IMR-90 (cell line): ENCODE data around the gene AGBL1. TPM values are rescaled to one million over a fixed set of nuclear protein-coding genes. Genes with fewer than 3 reads are reported as not detected.

Source experiments
- ATAC-seq: fragments of 200-7000 bp; cut with Tn5 transposase; 2 replicates; pipeline ENCODE4 v1.9.1; 2020; ENCODE audit warnings: low read depth, mild to moderate bottlenecking, moderate library complexity
- BruUV-seq: library from RNA; stranded (reverse); fragments of 400-500 nt; replicated peaks from 2 replicates; lab custom pipeline; 2021; lab: Mats Ljungman, UMichigan
- CTCF ChIA-PET: fragments of 300-600 bp; formaldehyde crosslinking; extraction: SDS; loops from one replicate; lab custom pipeline; 2021; ENCODE audit warnings: antibody characterized with exemption; lab: Yijun Ruan, JAX
- POLR2A ChIA-PET: fragments of 300-600 bp; sonication (Branson Sonifier 250); formaldehyde crosslinking; loops from one replicate; lab custom pipeline; 2022; ENCODE audit warnings: antibody characterized with exemption; ENCODE audit not compliant: unreplicated experiment; lab: Charles Lee
- DNase-seq: peaks from one replicate; pipeline ENCODE4 v3.0.0; 2013
- H2AFZ ChIP-seq: replicated peaks from 2 replicates; pipeline ENCODE3; 2013; ENCODE audit warnings: low read length, mild to moderate bottlenecking; ENCODE audit not compliant: poor library complexity
- H2AK5ac ChIP-seq: 2 replicates; pipeline ENCODE4 v1.6.1; 2013; ENCODE audit warnings: low read depth, low read length, inconsistent platforms
- H2AK9ac ChIP-seq: replicated peaks from 2 replicates; pipeline ENCODE3; 2013; ENCODE audit warnings: mild to moderate bottlenecking, low read depth, low read length, moderate library complexity; ENCODE audit not compliant: poor library complexity
- H2BK120ac ChIP-seq: 2 replicates; pipeline ENCODE4 v1.6.1; 2013; ENCODE audit warnings: low read depth, low read length, inconsistent platforms
- H2BK15ac ChIP-seq: 3 replicates; pipeline ENCODE4 v1.6.1; 2013; ENCODE audit warnings: low read depth, low read length, inconsistent platforms
- H2BK20ac ChIP-seq: 2 replicates; pipeline ENCODE4 v1.6.1; 2013; ENCODE audit warnings: low read depth, mild to moderate bottlenecking, inconsistent platforms, low read length, moderate library complexity
- H2BK5ac ChIP-seq: 2 replicates; pipeline ENCODE4 v1.6.1; 2013; ENCODE audit warnings: mild to moderate bottlenecking, low read depth, low read length, inconsistent platforms; ENCODE audit not compliant: poor library complexity, severe bottlenecking
- H3K14ac ChIP-seq: replicated peaks from 2 replicates; pipeline ENCODE4 v1.6.1; 2013; ENCODE audit warnings: low read depth, low read length, inconsistent platforms
- H3K18ac ChIP-seq: 2 replicates; pipeline ENCODE4 v1.6.1; 2013; ENCODE audit warnings: low read depth, low read length, control low read depth
- H3K23ac ChIP-seq: 2 replicates; pipeline ENCODE4 v1.6.1; 2013; ENCODE audit warnings: low read depth, low read length, inconsistent platforms
- H3K27ac ChIP-seq: 2 replicates; pipeline ENCODE4 v1.5.1; 2013; ENCODE audit warnings: mild to moderate bottlenecking, control low read depth, low read length; ENCODE audit not compliant: insufficient read depth
- H3K27me3 ChIP-seq: 2 replicates; pipeline ENCODE4 v1.6.1; 2013; ENCODE audit warnings: low read length; ENCODE audit not compliant: control insufficient read depth, insufficient read depth
- H3K36me3 ChIP-seq: 2 replicates; pipeline ENCODE4 v1.6.1; 2013; ENCODE audit warnings: low read length, mixed read lengths; ENCODE audit not compliant: control insufficient read depth, insufficient read depth
- H3K4ac ChIP-seq: 2 replicates; pipeline ENCODE4 v1.6.1; 2013; ENCODE audit warnings: low read depth, low read length, inconsistent platforms
- H3K4me1 ChIP-seq: 2 replicates; pipeline ENCODE4 v1.6.1; 2013; ENCODE audit warnings: low read length, mixed read lengths; ENCODE audit not compliant: control insufficient read depth, insufficient read depth
- H3K4me2 ChIP-seq: 2 replicates; pipeline ENCODE4 v1.6.1; 2013; ENCODE audit warnings: low read depth, mild to moderate bottlenecking, control low read depth, low read length, moderate library complexity
- H3K4me3 ChIP-seq: 2 replicates; pipeline ENCODE4 v1.5.1; 2013; ENCODE audit warnings: low read depth, mild to moderate bottlenecking, control low read depth, low read length, moderate library complexity; ENCODE audit not compliant: insufficient read depth
- H3K56ac ChIP-seq: 2 replicates; pipeline ENCODE4 v1.6.1; 2013; ENCODE audit warnings: low read length, inconsistent platforms; ENCODE audit not compliant: insufficient read depth; ENCODE audit errors: extremely low read depth
- H3K79me1 ChIP-seq, 2 experiments: 2 replicates each; pipeline ENCODE4 v1.6.1; 2013; ENCODE audit warnings: low read length in 2 of 2, inconsistent platforms in 1 of 2, low read depth in 1 of 2
- H3K9ac ChIP-seq: 2 replicates; pipeline ENCODE4 v1.6.1; 2013; ENCODE audit warnings: low read depth, low read length, control low read depth
- H3K9me1 ChIP-seq: 2 replicates; pipeline ENCODE4 v1.6.1; 2013; ENCODE audit warnings: low read length, inconsistent platforms; ENCODE audit not compliant: insufficient read depth
- H3K9me3 ChIP-seq: 2 replicates; pipeline ENCODE4 v1.6.1; 2013; ENCODE audit warnings: low read length; ENCODE audit not compliant: control insufficient read depth, insufficient read depth
- H4K20me1 ChIP-seq: 2 replicates; pipeline ENCODE4 v1.6.1; 2013; ENCODE audit warnings: low read length, inconsistent platforms; ENCODE audit not compliant: insufficient read depth
- H4K5ac ChIP-seq: 2 replicates; pipeline ENCODE4 v1.6.1; 2013; ENCODE audit warnings: mild to moderate bottlenecking, low read depth, low read length, control low read depth
- H4K8ac ChIP-seq, 2 experiments: 2 replicates each; pipeline ENCODE4 v1.6.1; 2013; ENCODE audit warnings: low read depth in 2 of 2, low read length in 2 of 2, control low read depth in 1 of 2, inconsistent platforms in 1 of 2
- H4K91ac ChIP-seq: 2 replicates; pipeline ENCODE4 v1.6.1; 2013; ENCODE audit warnings: low read depth, low read length, inconsistent platforms; ENCODE audit not compliant: insufficient read depth
- CEBPB ChIP-seq: IDR thresholded peaks from 2 replicates; pipeline ENCODE4 v1.6.1; 2012; ENCODE audit warnings: low read depth, low read length, improper control_type of control experiment
- CTCF ChIP-seq: conservative IDR thresholded peaks from 2 replicates; pipeline ENCODE4 v1.5.1; 2012; ENCODE audit warnings: mild to moderate bottlenecking, low read depth, low read length, improper control_type of control experiment
- FOS ChIP-seq: fragments of 150-350 bp; IDR thresholded peaks from 2 replicates; pipeline ENCODE4 v1.6.1; 2016; ENCODE audit warnings: low read depth, low read length
- MXI1 ChIP-seq: IDR thresholded peaks from 2 replicates; pipeline ENCODE4 v1.6.1; 2012; ENCODE audit warnings: low read depth, mild to moderate bottlenecking, low read length, moderate library complexity, borderline replicate concordance
- POLR2A ChIP-seq: IDR thresholded peaks from 2 replicates; pipeline ENCODE4 v1.6.1; 2012; ENCODE audit warnings: mild to moderate bottlenecking, low read depth, low read length
- SMC3 ChIP-seq: fragments of 150-350 bp; IDR thresholded peaks from 2 replicates; pipeline ENCODE4 v1.6.1; 2016; ENCODE audit warnings: low read depth, mild to moderate bottlenecking, antibody characterized with exemption, low read length, moderate library complexity
- WGBS, 2 experiments: methylation state at CpG; one replicate each; pipeline versions ENCODE4 v1.1.5 to v1.1.7; 2013; ENCODE audit warnings: missing lambda C conversion rate in 2 of 2; ENCODE audit not compliant: insufficient read length in 1 of 2; ENCODE audit errors: extremely low coverage in 2 of 2; 5-methylcytosine and 5-hydroxymethylcytosine counted together
- dilution Hi-C: fragments of 300-500 bp; cut with HindIII; formaldehyde crosslinking; loops from one replicate; pipeline ENCODE4 v1.14.3; 2018; ENCODE audit warnings: low sequenced_read_pairs; ENCODE audit not compliant: unreplicated experiment
- in situ Hi-C: fragments of 300-500 bp; cut with MboI; formaldehyde crosslinking; loops from 3 replicates; pipeline ENCODE4 v1.14.3; 2019; ENCODE audit warnings: low sequenced_read_pairs, inconsistent platforms, mixed read lengths
- intact Hi-C: fragments of 100-400 bp; cut with micrococcal nuclease; formaldehyde crosslinking; loops from 2 replicates; pipeline ENCODE4 v1.10.0; 2022
- polyA plus RNA-seq, 3 experiments: library from polyadenylated mRNA; depleted of rRNA; stranded (reverse); fragments of >200 nt; gene quantifications; 2 replicates each; pipeline ENCODE4 v1.2.3, GENCODE V29; 2012; ENCODE audit warnings: low replicate concordance in 1 of 3
- total RNA-seq: library from RNA; depleted of rRNA; stranded (reverse); fragments of >200 nt; gene quantifications from 2 replicates; pipeline ENCODE4 v1.2.3, GENCODE V29; 2012

AGBL1 gene
- total and polyA plus RNA-seq, 2 of the 4 experiments (the other 2 are of a cell fraction), result not detected

DNA sequence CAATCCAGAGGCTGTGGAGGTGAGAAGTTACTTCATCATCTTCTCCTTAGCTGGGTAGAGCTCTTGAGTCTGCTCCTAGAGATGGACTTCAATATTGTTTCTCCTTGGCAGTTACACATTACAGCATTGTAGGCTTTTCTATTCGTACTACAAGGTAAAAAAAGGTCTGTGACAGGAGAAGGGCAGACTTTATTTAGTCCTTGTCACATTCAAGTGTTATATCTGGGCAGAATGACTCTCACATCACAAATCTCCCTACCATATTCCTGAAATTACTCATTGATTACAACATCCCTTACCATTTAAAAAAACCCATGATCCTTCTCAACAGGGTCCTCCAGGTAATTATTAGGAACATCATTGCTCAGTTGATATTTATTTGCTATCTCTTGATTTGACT is 75.0 kb downstream of the AGBL1 start:
- H2BK20ac ChIP-seq, result no peak overlapping the region
- ATAC-seq (no peak), DNase-seq (no peak)
- H2AK5ac ChIP-seq, result no peak overlapping the region
- no peak overlapping the region for H2BK5ac ChIP-seq
- no peak overlapping the region for H2BK15ac ChIP-seq
- no peak overlapping the region for H3K9ac ChIP-seq
- H3K4ac ChIP-seq, result no peak overlapping the region
- H3K56ac ChIP-seq, result no peak overlapping the region
- H3K9me1 ChIP-seq, result no peaks in the 10 kb centered on the region
- in situ Hi-C loops, result no loop called here
- H2AK9ac ChIP-seq, result no peak overlapping the region
- H3K27me3 ChIP-seq, result no peaks in the 10 kb centered on the region
- no peaks in the 10 kb centered on the region for H3K36me3 ChIP-seq
- no peaks in the 10 kb centered on the region for H4K20me1 ChIP-seq
- H4K91ac ChIP-seq, result no peak overlapping the region
- no peak overlapping the region for H4K8ac ChIP-seq
- H3K4me2 ChIP-seq, result no peak overlapping the region
- no peak overlapping the region for H3K14ac ChIP-seq
- H3K4me1 ChIP-seq, result no peaks in the 10 kb centered on the region
- no TSS peak for BruUV-seq
- WGBS, 2 experiments, result no CpG with 5 or more reads among the region's 1 CpG
- no peaks in the 10 kb centered on the region for H3K79me1 ChIP-seq
- no peak overlapping the region for H2BK120ac ChIP-seq
- intact Hi-C loops, result no loop called here
- peaks cover 6% of the 10 kb centered on the region for H3K9me3 ChIP-seq
- H3K4me3 ChIP-seq, result no peak overlapping the region
- dilution Hi-C loops, result no loop called here
- no peak overlapping the region for H4K5ac ChIP-seq
- ChIA-PET POLR2A (no interaction called here), CTCF (no interaction called here)
- no peak overlapping the region for H3K23ac ChIP-seq
- no peak overlapping the region for H2AFZ ChIP-seq
- no peak overlapping the region for H3K18ac ChIP-seq
- H3K27ac ChIP-seq, result no peak overlapping the region
- no peak for TF ChIP-seq SMC3
- TF ChIP-seq MXI1, result no peak
- no peak for TF ChIP-seq CEBPB
- TF ChIP-seq CTCF, result no peak
- no peak for TF ChIP-seq POLR2A
- no peak for TF ChIP-seq FOS
